ENCODE data around the gene TUBB8B.
"Not testable (repeated sequence)": the region's sequence is repeated elsewhere in the genome, so short reads cannot be mapped to it uniquely, and the experiment has no call there.

Gene TUBB8B

GRCh38 chr18:10624-11184, 38.7 kb downstream of the TUBB8B start:
- H3K27ac ChIP-seq (ENCODE audit: low read length); H3K4me1 ChIP-seq (ENCODE audit: control insufficient read depth, low read depth, low read length); H3K36me3 ChIP-seq (ENCODE audit: control insufficient read depth, low read depth, low read length); H3K4me3 ChIP-seq (ENCODE audit: low read length); H3K9ac ChIP-seq (ENCODE audit: low read length); H3K27me3 ChIP-seq (ENCODE audit: control insufficient read depth, insufficient read depth, low read length); H3K9me3 ChIP-seq (ENCODE audit: control insufficient read depth, low read depth, low read length): not testable (repeated sequence)

GRCh38 chr18:9937-10336, 39.5 kb downstream of the TUBB8B start:
- H3K9ac ChIP-seq (ENCODE audit: low read length); H3K4me1 ChIP-seq (ENCODE audit: control insufficient read depth, low read depth, low read length); H3K4me3 ChIP-seq (ENCODE audit: low read length); H3K27ac ChIP-seq (ENCODE audit: low read length); H3K36me3 ChIP-seq (ENCODE audit: control insufficient read depth, low read depth, low read length); H3K9me3 ChIP-seq (ENCODE audit: control insufficient read depth, low read depth, low read length); H3K27me3 ChIP-seq (ENCODE audit: control insufficient read depth, insufficient read depth, low read length): not testable (repeated sequence)

Measured in iPS-18a (cell line).